Panc1 (cell line): ENCODE results near the gene OR6A2. TPM values are rescaled to one million over a fixed set of nuclear protein-coding genes. Genes with fewer than 3 reads are reported as not detected.

ENCODE experiments used
- ATAC-seq: fragments of 200-7000 bp; cut with Tn5 transposase; 2 replicates; pipeline ENCODE4 v1.9.1; 2020; ENCODE audit warnings: mild to moderate bottlenecking, moderate library complexity
- BruUV-seq: library from RNA; stranded (reverse); fragments of 400-500 nt; replicated peaks from 2 replicates; lab custom pipeline; 2021; lab: Mats Ljungman, UMichigan
- CTCF ChIA-PET: fragments of 300-600 bp; sonication (Branson Sonifier 250); formaldehyde crosslinking; loops from one replicate; lab custom pipeline; 2022; ENCODE audit warnings: antibody characterized with exemption; lab: Charles Lee
- POLR2A ChIA-PET: fragments of 300-600 bp; sonication (Branson Sonifier 250); formaldehyde crosslinking; loops from one replicate; lab custom pipeline; 2022; ENCODE audit warnings: antibody characterized with exemption; lab: Charles Lee
- DNase-seq: peaks from one replicate; pipeline ENCODE4 v3.0.0-alpha.2; 2010; ENCODE audit warnings: low read depth, low spot score
- H3K27ac ChIP-seq: 2 replicates; pipeline ENCODE4 v1.5.1; 2011; ENCODE audit warnings: mild to moderate bottlenecking, low read length, inconsistent platforms
- H3K27me3 ChIP-seq: fragments of 200-500 bp; sonication (Bioruptor generic); 2 replicates; pipeline ENCODE4 v1.6.0; 2014; ENCODE audit warnings: low read length, inconsistent platforms; ENCODE audit not compliant: control insufficient read depth, insufficient read depth
- H3K36me3 ChIP-seq: fragments of 200-500 bp; sonication (Bioruptor generic); 2 replicates; pipeline ENCODE4 v1.5.1; 2014; ENCODE audit warnings: inconsistent platforms, mild to moderate bottlenecking, low read length, moderate library complexity; ENCODE audit not compliant: control insufficient read depth, insufficient read depth
- H3K4me1 ChIP-seq: 2 replicates; pipeline ENCODE4 v1.5.1; 2011; ENCODE audit warnings: inconsistent platforms, mild to moderate bottlenecking, low read length, moderate library complexity; ENCODE audit not compliant: control insufficient read depth, insufficient read depth
- H3K4me3 ChIP-seq, 2 experiments: 2 replicates each; pipeline ENCODE4 v1.5.1; 2011 to 2012; ENCODE audit warnings: low read depth in 2 of 2, low read length in 2 of 2, mild to moderate bottlenecking in 2 of 2, inconsistent platforms in 1 of 2, moderate library complexity in 1 of 2
- H3K9me3 ChIP-seq: fragments of 200-500 bp; sonication (Bioruptor generic); 2 replicates; pipeline ENCODE4 v1.5.1; 2014; ENCODE audit warnings: low read depth, mild to moderate bottlenecking, inconsistent platforms, low read length, moderate library complexity; ENCODE audit not compliant: control insufficient read depth, insufficient read depth
- POLR2AphosphoS5 ChIP-seq: IDR thresholded peaks from 2 replicates; pipeline ENCODE4 v1.6.1; 2012; ENCODE audit warnings: mild to moderate bottlenecking, low read depth, low read length, moderate library complexity
- SIN3A ChIP-seq: IDR thresholded peaks from 2 replicates; pipeline ENCODE4 v1.6.1; 2012; ENCODE audit warnings: low read depth, mild to moderate bottlenecking, low read length, moderate library complexity, borderline replicate concordance; ENCODE audit not compliant: insufficient read depth
- TCF7L2 ChIP-seq: IDR thresholded peaks from 2 replicates; pipeline ENCODE4 v1.6.1; 2011; ENCODE audit warnings: mild to moderate bottlenecking, low read depth, low read length, inconsistent platforms
- in situ Hi-C: cut with HindIII; loops from 2 replicates; pipeline ENCODE4 v1.10.0; 2016; ENCODE audit warnings: low sequenced_read_pairs, low pct_unique_long_range_greater_than_20kb
- intact Hi-C: fragments of 100-400 bp; cut with micrococcal nuclease; formaldehyde crosslinking; loops from one replicate; pipeline ENCODE4 v1.10.0; 2022; ENCODE audit not compliant: unreplicated experiment
- total RNA-seq: library from RNA; stranded (reverse); gene quantifications from one replicate; pipeline ENCODE4 v1.2.1, GENCODE V29; 2021; ENCODE audit not compliant: unreplicated experiment
- TF ChIP-seq, protein P1 (sequence below): fragments of 450-650 bp; IDR thresholded peaks from 2 replicates; pipeline ENCODE4 v1.5.1; 2017; ENCODE audit warnings: mild to moderate bottlenecking
- TF ChIP-seq, protein P2 (sequence below), 2 experiments: IDR thresholded peaks; 2 replicates each; pipeline ENCODE4 v1.6.1; 2011 to 2012; ENCODE audit warnings: low read depth in 2 of 2, control low read depth in 1 of 2, low read length in 1 of 2, mild to moderate bottlenecking in 1 of 2, moderate library complexity in 1 of 2; ENCODE audit not compliant: insufficient read depth in 1 of 2

The OR6A2 gene
- total RNA-seq, 1 experiment from 2014 or later: 0.15 TPM

DNA sequence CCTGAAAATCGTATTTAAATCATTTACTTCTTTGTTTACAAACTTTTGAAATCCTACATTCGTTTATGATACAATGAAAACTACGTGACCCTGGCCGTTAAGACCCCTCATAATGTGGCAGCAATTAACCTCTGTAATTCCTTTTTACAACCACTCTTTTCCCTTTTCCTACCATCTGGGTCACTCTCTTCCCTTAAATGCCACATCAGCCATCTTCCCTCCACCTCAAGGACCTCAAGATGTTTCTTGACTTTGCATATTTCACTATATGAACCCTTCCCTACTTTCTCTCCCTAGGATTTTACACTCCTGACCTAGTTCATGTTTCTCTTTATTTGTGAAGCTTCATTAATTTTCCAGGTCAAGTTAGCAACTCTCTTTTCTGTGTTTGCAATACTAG, 54.5 kb downstream of the OR6A2 start:
- CTCF ChIA-PET: interaction anchor here (0.6 kb wide), 1 partner anchor 14 kb away, joined by 4 read pairs; no protein-coding TSS in a partner anchor
- no peak for ATAC-seq
- Histone ChIP-seq H3K4me1 (no peaks in the 10 kb centered on the region), H3K9me3 (no peaks in the 10 kb centered on the region), H3K36me3 (no peaks in the 10 kb centered on the region), H3K4me3 (no peak overlapping the region), H3K27me3 (peaks cover 55% of the 10 kb centered on the region), H3K27ac (no peak overlapping the region)
- BruUV-seq: no TSS peak
- POLR2A ChIA-PET: no interaction called here
- in situ Hi-C loops: no loop called here
- DNase-seq: no peak
- TF ChIP-seq, protein P1, sequence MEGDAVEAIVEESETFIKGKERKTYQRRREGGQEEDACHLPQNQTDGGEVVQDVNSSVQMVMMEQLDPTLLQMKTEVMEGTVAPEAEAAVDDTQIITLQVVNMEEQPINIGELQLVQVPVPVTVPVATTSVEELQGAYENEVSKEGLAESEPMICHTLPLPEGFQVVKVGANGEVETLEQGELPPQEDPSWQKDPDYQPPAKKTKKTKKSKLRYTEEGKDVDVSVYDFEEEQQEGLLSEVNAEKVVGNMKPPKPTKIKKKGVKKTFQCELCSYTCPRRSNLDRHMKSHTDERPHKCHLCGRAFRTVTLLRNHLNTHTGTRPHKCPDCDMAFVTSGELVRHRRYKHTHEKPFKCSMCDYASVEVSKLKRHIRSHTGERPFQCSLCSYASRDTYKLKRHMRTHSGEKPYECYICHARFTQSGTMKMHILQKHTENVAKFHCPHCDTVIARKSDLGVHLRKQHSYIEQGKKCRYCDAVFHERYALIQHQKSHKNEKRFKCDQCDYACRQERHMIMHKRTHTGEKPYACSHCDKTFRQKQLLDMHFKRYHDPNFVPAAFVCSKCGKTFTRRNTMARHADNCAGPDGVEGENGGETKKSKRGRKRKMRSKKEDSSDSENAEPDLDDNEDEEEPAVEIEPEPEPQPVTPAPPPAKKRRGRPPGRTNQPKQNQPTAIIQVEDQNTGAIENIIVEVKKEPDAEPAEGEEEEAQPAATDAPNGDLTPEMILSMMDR: no peak
- TF ChIP-seq, protein P2, sequence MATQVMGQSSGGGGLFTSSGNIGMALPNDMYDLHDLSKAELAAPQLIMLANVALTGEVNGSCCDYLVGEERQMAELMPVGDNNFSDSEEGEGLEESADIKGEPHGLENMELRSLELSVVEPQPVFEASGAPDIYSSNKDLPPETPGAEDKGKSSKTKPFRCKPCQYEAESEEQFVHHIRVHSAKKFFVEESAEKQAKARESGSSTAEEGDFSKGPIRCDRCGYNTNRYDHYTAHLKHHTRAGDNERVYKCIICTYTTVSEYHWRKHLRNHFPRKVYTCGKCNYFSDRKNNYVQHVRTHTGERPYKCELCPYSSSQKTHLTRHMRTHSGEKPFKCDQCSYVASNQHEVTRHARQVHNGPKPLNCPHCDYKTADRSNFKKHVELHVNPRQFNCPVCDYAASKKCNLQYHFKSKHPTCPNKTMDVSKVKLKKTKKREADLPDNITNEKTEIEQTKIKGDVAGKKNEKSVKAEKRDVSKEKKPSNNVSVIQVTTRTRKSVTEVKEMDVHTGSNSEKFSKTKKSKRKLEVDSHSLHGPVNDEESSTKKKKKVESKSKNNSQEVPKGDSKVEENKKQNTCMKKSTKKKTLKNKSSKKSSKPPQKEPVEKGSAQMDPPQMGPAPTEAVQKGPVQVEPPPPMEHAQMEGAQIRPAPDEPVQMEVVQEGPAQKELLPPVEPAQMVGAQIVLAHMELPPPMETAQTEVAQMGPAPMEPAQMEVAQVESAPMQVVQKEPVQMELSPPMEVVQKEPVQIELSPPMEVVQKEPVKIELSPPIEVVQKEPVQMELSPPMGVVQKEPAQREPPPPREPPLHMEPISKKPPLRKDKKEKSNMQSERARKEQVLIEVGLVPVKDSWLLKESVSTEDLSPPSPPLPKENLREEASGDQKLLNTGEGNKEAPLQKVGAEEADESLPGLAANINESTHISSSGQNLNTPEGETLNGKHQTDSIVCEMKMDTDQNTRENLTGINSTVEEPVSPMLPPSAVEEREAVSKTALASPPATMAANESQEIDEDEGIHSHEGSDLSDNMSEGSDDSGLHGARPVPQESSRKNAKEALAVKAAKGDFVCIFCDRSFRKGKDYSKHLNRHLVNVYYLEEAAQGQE (IDR thresholded peaks at IDR 0.05; ENCODE audit: insufficient read depth in 1 of 2, low read depth in 2 of 2, low read length in 1 of 2): no peak
- intact Hi-C loops: no loop called here

DNA sequence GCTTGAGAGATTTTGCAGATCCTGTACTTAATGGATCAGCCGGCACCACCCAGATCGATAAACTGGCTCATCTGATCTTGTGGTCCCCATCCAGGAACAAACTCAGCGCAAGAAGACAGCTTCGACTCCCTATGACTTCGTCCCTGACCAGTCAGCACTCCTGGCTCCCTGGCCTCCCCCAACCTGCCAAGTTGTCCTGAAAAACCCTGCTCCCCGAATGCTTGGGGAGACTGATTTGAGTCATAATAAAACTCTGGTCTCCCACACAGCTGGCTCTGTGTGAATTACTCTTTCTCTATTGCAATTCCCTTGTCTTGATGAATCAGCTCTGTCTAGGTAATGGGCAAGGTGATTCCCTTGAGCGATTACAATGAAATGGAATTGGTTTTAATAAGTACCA, 57.2 kb downstream of the OR6A2 start:
- TF ChIP-seq, protein P2 (IDR thresholded peaks at IDR 0.05; ENCODE audit: insufficient read depth in 1 of 2, low read depth in 2 of 2, low read length in 1 of 2): no peak
- TF ChIP-seq, protein P1: no peak
- TF ChIP-seq SIN3A: no peak
- no peak for TF ChIP-seq TCF7L2
- TF ChIP-seq POLR2AphosphoS5: no peak
- POLR2A ChIA-PET: no interaction called here
- no peaks in the 10 kb centered on the region for H3K9me3 ChIP-seq
- no peak for ATAC-seq
- no peak for DNase-seq
- CTCF ChIA-PET: interaction anchor here (0.6 kb wide), 1 partner anchor 8 kb away, joined by 9 read pairs; no protein-coding TSS in a partner anchor
- no peak overlapping the region for H3K27ac ChIP-seq
- H3K4me1 ChIP-seq: no peaks in the 10 kb centered on the region
- in situ Hi-C loops: no loop called here
- peaks cover 30% of the 10 kb centered on the region for H3K27me3 ChIP-seq
- H3K36me3 ChIP-seq: no peaks in the 10 kb centered on the region
- intact Hi-C loops: no loop called here
- BruUV-seq: no TSS peak
- no peak overlapping the region for H3K4me3 ChIP-seq

Other genes with a start within 250 kb of the OR6A2 start
- gene RRP8, start 196.1 kb downstream of the OR6A2 start, total RNA-seq: 23.1 TPM
- 204 TPM for gene ILK, start 195.9 kb downstream of the OR6A2 start, total RNA-seq
- 387 TPM for gene TAF10, start 187.5 kb downstream of the OR6A2 start, total RNA-seq
- 200 TPM for gene TPP1, start 180.3 kb downstream of the OR6A2 start, total RNA-seq
- 2.2 TPM for gene DCHS1, start 143.9 kb downstream of the OR6A2 start, total RNA-seq
- gene MRPL17, start 116.3 kb downstream of the OR6A2 start, total RNA-seq: 115 TPM
- gene OR2AG2, start 27.7 kb downstream of the OR6A2 start, total RNA-seq: 0.18 TPM
- not detected for gene OR2AG1, start 16.7 kb downstream of the OR6A2 start, total RNA-seq
- gene OR10A5, start 46.0 kb upstream of the OR6A2 start, total RNA-seq: not detected
- not detected for gene OR10A2, start 63.4 kb upstream of the OR6A2 start, total RNA-seq
- gene OR10A4, start 76.9 kb upstream of the OR6A2 start, total RNA-seq: not detected
- 0.49 TPM for gene OR2D2, start 92.8 kb upstream of the OR6A2 start, total RNA-seq
- gene OR2D3, start 121.3 kb upstream of the OR6A2 start, total RNA-seq: not detected
- gene ZNF215, start 126.7 kb upstream of the OR6A2 start, total RNA-seq: 12.8 TPM
- gene ZNF214, start 220.7 kb upstream of the OR6A2 start, total RNA-seq: 3.0 TPM
- gene NLRP14, start 220.8 kb upstream of the OR6A2 start, total RNA-seq: 0.08 TPM